Stimulated activated naive CD8-positive, alpha-beta T cell treated with anti-CD3 and anti-CD28 coated beads, Interleukin-15, Interleukin-2, amounts not matched to agents 100 U/mL and 50 U/mL, for 24 hours (primary cell): ENCODE measurements around the gene SLC25A4.
"Not testable (repeated sequence)": the region's sequence is repeated elsewhere in the genome, so short reads cannot be mapped to it uniquely, and the experiment has no call there.

Experiments used
- ATAC-seq: fragments of 150-1000 bp; cut with Tn5 transposase; one replicate; pipeline ENCODE4 v1.10.0; 2021
- DNase-seq: peaks from one replicate; pipeline ENCODE4 v3.0.0; 2021

SLC25A4 gene

DNA sequence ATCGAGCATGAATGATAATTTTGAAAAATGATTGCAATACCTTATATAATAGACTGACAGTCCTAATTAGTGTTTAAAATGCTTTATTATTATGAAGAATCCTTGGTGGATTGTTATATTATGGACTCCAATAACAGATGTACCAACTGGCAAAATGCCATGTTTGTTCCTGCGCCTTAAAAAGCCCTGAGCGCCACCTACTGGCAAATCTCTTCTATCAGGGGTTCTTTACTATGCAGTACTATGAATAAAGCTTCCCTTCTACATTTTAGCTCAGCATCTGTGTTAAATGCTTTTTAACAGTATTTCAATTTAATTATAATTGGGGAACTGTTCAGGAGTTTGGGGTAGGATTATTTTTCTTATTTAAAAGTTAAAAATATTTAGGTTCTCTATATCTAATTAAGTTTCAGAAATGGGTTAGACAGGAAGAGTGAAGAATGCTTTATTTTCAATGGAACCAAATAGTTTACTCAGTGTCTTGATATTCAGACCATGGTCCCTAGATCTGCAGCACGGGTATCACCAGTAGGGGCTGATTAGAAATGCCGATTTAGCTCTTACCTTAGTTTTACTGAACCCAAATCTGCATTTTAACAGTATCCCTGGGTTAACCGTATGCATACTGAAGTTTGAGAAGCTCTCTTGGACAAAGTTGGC, 40.7 kb downstream of the SLC25A4 start:
- ATAC-seq (peak; percentile 57), DNase-seq (peak; percentile 77)

GRCh38 chr4:185186769-185187168, 43.7 kb downstream of the SLC25A4 start:
- no peak for ATAC-seq
- no peak for DNase-seq

DNA sequence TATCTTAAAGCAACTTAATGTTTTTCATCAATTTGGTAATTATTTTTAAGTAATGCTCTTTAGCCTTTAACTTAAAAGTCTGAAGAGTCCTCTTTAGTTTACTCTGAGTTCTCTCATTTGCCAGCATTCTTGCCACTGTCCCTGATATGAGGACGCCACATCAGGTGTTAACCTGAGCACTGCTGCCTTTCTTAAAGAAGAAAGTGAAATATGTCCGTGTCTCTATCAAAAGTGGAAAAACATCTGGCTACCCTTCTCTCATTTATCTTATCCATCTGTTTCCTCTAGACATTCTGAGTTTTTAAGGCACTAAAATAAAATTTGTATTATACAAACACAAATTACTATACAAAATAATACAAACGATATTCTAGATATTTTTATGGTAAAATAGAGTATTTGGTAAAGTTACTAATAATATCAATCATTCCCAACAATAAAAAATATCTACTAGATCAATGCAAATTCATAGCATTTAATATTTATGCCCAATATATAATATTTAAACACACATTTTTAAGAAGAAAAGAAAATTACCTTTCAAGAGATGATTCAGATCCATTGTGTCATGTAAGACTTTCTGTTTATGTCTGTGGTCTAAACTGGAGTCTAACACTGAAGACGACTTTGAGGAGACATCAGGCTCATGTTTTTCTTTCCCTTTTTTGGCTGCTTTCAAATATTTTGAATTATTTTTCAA, 46.7 kb downstream of the SLC25A4 start:
- ATAC-seq (no peak), DNase-seq (no peak)

DNA sequence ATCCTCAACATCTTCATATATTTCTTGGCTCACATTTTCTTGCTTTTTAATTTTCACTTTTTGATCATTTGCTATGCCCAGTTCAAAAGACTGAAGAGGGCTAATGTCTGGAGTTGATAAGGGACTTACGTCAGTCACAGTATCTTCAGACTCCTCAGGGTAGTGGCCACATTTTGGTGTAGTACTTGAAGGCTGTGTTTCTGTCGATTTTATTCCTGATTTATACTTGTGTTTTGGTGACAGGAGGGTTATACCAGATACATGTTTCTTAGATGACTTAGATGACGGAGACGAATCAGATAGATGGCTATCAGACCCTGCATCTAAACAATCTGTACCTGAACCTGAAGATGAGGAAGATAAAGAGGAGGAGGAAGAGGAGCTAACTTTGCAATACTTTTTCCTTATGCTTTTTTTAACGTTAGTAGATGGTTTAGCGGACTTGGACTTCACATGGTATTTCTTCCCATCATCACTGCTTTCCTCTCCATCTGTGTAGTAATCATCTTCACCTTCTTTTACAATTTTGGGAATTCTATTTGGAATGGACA, 47.3 kb downstream of the SLC25A4 start:
- ATAC-seq = no peak

DNA sequence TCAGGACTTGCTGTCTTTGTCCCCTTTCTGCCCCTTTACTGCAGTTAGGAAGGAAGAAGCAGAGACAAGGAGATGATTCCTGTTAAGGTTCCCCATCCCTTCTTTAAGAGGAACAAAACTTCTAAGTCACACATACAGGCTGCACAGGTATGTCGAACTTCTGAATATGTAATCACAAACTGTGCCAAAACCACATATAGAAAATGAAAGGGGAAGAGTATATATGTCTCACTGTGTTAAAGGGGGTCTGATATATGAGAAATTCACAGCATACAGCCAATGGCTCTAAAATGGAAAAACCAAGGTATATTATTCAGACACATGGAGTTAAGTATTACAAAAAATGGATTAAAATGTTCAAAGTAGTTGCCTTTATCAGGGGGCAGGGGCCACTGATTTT, 49.0 kb downstream of the SLC25A4 start:
- no peak for DNase-seq

More for the DNA sequence above, 47.3 kb downstream of the SLC25A4 start:
- DNase-seq = no peak

DNA sequence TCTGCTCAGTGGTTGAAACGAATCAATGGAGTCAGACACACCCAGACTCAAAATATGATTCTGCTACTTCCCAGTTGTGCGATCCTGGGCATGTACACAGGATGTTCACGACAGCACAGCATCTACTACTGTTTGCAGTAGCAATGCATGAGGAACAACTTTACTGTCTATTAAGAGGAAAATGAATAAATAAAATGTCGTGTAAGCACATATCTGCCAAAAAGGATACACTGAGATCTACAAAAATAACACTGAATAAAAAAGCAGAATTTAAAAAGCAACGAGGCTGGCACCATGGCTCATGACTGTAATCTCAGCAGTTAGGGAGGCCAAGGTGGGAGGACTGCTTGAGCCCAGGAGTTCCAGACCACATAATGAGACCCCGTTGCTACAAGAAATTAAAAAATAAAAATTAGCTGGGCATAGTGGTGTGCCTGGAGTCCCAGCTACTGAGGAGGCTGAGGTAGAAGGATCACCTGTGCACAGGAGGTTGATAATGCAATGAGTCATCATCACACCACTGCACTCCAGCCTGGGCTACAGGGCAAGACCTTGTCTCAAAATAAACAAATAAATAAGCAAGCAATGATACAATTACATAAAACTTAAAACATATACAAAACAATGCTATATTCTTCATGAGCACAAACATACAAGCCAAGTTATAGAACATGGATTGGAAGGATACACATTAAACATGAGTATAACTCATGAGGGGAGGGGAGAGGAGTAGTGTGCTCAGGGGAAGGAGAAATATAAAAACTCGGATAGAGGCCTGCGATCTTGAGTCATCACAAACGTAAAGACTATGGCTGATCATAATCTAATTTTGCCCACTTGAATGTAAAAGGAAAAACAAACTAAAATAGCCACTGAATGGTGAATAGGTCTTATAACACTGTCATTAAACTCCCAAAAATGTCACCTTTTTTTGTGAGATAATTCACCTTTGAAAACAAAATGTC, 52.1 kb downstream of the SLC25A4 start:
- ATAC-seq (no peak), DNase-seq (no peak)

More for the DNA sequence above, 49.0 kb downstream of the SLC25A4 start:
- ATAC-seq = no peak

DNA sequence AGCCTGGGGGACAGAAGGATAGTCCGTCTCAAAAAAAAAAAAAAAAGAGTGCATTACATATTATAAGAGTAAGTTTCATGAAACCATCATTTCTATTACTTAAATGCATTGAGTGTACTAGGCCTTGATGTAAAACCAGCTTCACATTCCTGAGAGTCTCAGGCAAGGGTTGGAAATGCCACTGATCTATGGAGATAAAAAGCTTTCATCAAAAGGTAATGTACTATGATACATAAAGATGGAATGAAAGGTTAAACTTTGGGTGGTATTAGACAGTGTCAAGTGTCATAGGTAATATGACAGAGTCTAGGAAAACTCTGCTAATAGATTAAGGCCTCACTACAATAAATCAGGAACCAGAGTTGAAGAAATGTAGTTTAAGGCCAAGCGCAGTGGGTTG, 53.4 kb downstream of the SLC25A4 start:
- DNase-seq (no peak), ATAC-seq (no peak)

DNA sequence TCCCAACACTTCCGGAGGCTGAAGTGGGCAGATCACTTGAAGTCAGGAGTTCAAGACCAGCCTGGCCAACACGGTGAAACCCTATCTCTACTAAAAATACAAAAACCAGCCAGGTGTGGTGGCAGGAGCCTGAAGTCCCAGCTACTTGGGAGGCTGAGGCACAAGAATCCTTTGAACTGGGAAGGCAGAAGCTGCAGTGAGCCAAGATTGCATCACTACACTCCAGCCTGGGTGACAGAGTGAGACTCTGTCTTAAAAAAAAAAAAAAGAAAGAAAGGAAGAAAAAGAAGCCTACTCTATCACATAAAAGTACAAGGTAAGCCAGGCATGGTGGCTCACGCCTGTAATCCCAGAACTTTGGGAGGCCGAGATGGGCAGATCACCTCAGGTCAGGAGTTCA, 55.1 kb downstream of the SLC25A4 start:
- not testable (repeated sequence) for ATAC-seq

More for the DNA sequence above, 55.1 kb downstream of the SLC25A4 start:
- not testable (repeated sequence) for DNase-seq
